Suprapubic skin (tissue), 4 donors: ENCODE measurements around the gene ZDHHC5.

ENCODE experiments used
- EP300 ChIP-seq: sonication (generic); formaldehyde crosslinking; IDR thresholded peaks from one replicate; pipeline ENCODE4 v1.6.1; 2017; ENCODE audit warnings: antibody characterized with exemption
- POLR2AphosphoS5 ChIP-seq, 3 donors: sonication (generic); formaldehyde crosslinking; IDR thresholded peaks; one replicate each; pipeline ENCODE4 v1.6.1; 2017; ENCODE audit warnings: antibody characterized with exemption in 3 of 3
- TF ChIP-seq, protein P1 (sequence below), 2 donors: fragments of 200-600 bp in 1 of 2; fragments of 450-650 bp in 1 of 2; sonication (generic) in 1 of 2; IDR thresholded peaks; one replicate each; pipeline ENCODE4 v1.5.1; 2016 to 2019; ENCODE audit warnings: antibody characterized with exemption in 2 of 2, mild to moderate bottlenecking in 1 of 2, moderate library complexity in 1 of 2

DNA sequence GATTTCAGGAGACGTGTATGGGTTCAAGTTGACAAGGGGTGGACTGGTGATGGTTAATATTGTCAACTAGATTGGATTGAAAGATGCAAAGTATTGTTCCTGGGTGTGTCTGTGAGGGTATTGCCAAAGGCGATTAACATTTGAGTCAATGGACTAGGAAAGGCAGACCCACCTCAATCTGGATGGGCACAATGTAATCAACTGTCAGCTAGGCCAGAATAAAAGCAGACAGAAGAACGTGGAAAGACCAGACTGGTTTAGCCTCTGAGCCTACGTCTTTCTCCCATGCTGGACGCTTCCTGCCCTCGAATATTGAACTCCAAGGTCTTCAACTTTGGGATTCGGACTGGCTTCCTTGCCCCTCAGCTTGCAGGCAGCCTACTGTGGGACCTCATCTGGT, 16.5 kb upstream of the ZDHHC5 start:
- TF ChIP-seq, protein P1, sequence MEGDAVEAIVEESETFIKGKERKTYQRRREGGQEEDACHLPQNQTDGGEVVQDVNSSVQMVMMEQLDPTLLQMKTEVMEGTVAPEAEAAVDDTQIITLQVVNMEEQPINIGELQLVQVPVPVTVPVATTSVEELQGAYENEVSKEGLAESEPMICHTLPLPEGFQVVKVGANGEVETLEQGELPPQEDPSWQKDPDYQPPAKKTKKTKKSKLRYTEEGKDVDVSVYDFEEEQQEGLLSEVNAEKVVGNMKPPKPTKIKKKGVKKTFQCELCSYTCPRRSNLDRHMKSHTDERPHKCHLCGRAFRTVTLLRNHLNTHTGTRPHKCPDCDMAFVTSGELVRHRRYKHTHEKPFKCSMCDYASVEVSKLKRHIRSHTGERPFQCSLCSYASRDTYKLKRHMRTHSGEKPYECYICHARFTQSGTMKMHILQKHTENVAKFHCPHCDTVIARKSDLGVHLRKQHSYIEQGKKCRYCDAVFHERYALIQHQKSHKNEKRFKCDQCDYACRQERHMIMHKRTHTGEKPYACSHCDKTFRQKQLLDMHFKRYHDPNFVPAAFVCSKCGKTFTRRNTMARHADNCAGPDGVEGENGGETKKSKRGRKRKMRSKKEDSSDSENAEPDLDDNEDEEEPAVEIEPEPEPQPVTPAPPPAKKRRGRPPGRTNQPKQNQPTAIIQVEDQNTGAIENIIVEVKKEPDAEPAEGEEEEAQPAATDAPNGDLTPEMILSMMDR (IDR thresholded peaks at IDR 0.05), result no peak
- TF ChIP-seq EP300, result no peak
- TF ChIP-seq POLR2AphosphoS5 (IDR thresholded peaks at IDR 0.05), result no peak
